ENCODE results near the gene SRRM1.
"Not testable (repeated sequence)": the region's sequence is repeated elsewhere in the genome, so short reads cannot be mapped to it uniquely, and the experiment has no call there.

The SRRM1 gene

DNA sequence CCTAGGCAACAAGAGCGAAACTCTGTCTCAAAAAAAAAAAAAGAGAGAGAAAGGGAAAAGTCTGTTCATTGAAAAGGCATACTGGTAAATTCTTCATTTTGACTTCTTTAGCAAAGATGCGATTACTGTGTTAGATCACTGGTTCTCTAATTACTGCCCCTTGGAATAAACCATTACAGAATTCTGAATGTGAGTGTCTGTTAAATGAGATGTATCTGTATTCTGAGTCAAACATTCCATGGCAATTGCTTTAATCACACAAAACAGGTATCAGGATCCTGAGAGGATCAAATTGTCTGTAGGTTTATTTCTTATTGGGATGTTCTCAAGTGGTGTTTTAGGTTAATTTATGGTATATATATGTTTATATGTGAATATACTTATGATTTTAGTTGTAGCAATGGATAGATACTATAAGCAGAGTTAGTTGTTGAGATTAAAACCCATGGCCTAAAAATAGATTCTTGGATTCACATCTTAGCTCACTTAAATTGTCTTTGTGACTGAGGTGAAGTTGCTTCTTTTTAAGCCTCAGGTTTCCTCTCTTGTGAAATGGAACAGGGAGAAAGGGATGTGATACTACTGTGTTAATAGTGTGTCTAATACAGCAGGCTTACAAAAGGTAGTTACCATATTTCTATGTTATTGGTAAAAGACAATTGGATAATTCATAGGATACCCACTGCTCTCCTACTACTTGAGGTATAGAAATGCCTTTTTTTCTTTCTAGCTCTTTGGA is 16.2 kb downstream of the SRRM1 start:
- DNase-seq (ENCODE audit: low spot score) = no peak
- Histone ChIP-seq H3K27ac (no peak overlapping the region), H3K4me3 (no peak overlapping the region)
- TF ChIP-seq, protein P1, sequence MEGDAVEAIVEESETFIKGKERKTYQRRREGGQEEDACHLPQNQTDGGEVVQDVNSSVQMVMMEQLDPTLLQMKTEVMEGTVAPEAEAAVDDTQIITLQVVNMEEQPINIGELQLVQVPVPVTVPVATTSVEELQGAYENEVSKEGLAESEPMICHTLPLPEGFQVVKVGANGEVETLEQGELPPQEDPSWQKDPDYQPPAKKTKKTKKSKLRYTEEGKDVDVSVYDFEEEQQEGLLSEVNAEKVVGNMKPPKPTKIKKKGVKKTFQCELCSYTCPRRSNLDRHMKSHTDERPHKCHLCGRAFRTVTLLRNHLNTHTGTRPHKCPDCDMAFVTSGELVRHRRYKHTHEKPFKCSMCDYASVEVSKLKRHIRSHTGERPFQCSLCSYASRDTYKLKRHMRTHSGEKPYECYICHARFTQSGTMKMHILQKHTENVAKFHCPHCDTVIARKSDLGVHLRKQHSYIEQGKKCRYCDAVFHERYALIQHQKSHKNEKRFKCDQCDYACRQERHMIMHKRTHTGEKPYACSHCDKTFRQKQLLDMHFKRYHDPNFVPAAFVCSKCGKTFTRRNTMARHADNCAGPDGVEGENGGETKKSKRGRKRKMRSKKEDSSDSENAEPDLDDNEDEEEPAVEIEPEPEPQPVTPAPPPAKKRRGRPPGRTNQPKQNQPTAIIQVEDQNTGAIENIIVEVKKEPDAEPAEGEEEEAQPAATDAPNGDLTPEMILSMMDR (IDR thresholded peaks at IDR 0.05) = no peak

DNA sequence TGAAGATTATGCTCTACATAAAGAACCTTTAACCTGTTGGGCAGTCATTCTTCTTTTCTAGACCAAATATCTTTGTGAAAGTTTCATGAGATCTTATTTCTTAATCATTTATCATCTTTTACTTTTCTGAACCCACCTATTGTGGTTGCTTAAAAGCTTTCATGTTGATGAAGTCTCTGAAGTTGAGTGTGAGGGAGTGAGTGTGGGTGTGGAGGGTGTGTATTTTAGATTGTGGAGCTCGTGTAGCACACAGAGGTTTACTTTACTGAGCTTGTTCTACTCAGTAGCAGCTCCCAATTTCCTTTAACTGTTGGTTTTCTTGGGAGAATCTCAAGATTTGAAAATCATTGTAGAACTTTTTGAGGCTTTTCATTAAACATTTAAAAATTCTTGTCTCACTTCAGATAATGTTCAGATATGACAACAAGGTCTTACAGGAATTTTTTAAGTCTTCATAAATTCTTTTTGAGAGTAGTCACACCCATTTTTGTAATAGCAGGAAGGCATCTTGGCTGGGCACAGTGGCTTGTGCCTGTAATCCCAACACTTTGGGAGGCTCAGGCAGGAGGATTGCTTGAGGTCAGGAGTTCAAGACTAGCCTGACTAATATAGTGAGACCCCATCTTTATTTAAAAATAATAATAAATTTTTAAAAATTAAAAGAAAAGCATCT is 17.0 kb downstream of the SRRM1 start:
- no peak for DNase-seq (ENCODE audit: low spot score)
- TF ChIP-seq, protein P1 (IDR thresholded peaks at IDR 0.05) = no peak
- Histone ChIP-seq H3K27ac (no peak overlapping the region), H3K4me3 (no peak overlapping the region)

DNA sequence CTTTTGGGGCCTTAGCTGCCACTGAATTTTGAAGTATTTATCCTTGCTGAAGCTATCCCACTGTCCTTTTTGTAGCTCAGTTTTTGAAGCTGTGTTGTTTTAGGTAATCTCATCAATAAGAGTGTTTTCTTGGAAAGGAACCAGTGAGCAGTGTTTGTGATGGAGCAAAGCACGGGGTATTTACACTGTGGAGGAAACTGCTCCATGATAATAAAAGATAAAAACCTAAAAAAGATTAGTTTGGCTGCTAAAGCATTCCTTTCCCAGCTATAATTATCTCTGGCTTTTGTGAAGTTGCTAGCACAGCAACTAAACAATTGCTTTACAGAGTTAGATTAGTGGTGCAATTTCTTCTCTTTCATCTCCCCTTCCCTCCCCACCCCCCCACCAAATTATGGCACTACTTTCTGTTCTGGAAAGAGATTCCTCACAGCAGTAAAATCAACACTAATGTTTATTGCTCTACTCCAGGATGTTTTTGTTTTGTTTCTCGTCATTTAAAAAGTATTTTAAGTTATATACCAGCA is 21.5 kb downstream of the SRRM1 start:
- Histone ChIP-seq H3K4me3 (no peak overlapping the region), H3K27ac (no peak overlapping the region)
- no peak for DNase-seq (ENCODE audit: low spot score)
- TF ChIP-seq, protein P1 (IDR thresholded peaks at IDR 0.05) = no peak

DNA sequence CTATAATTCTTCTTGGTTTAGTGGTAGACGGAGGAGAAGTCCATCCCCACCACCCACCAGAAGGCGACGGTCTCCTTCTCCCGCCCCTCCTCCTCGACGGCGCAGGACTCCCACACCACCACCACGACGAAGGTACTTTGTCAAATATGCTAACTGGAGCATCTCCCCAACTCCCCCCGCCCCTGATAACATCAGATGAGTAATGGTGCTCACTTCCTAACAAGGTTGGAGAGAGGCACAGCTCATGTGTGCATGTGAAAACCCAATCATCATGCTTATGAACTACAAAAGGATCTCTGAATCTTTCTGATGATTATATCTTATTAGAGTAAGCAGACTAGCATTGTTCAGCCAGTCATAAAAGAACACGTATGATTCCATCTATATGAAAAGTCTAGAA is 23.7 kb downstream of the SRRM1 start:
- no peak overlapping the region for H3K27ac ChIP-seq
- H3K4me3 ChIP-seq = no peak overlapping the region
- no peak for DNase-seq (ENCODE audit: low spot score)
- TF ChIP-seq, protein P1 (IDR thresholded peaks at IDR 0.05) = no peak

DNA sequence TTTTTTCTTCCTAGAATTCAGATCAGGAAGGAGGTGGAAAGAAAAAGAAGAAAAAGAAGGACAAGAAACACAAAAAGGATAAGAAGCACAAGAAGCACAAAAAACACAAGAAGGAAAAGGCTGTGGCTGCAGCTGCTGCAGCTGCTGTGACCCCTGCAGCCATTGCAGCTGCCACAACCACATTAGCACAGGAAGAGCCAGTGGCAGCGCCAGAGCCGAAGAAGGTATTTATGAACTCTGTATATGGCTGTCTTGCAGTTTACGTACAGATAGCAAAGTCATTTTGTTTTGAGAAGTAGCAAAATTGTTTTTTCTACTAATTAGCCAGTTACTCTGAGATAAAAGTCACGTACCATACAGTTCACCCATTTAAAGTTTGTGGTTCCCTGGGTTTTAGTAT is 28.3 kb downstream of the SRRM1 start:
- H3K4me3 ChIP-seq; H3K27ac ChIP-seq; DNase-seq (ENCODE audit: low spot score): not testable (repeated sequence)

DNA sequence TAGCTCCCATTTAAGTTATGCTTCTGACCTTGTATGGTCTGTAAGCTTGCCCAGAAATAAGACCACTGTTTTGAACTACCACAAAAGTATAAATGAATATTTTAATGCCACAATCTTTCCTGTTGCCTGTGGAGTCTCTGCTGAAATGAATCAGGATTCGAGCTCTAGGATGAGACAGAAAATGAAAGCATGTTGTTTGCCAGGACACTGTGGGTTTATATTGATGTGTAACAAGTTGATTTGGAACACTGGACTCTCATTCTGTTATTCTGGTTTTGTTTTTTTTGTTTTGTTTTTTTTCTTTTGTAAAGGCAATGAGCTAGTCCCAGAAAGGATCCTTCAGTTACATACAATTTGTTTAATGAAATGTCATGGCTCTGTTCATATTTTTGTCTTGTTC is 29.6 kb downstream of the SRRM1 start:
- H3K27ac ChIP-seq = not testable (repeated sequence)

DNA sequence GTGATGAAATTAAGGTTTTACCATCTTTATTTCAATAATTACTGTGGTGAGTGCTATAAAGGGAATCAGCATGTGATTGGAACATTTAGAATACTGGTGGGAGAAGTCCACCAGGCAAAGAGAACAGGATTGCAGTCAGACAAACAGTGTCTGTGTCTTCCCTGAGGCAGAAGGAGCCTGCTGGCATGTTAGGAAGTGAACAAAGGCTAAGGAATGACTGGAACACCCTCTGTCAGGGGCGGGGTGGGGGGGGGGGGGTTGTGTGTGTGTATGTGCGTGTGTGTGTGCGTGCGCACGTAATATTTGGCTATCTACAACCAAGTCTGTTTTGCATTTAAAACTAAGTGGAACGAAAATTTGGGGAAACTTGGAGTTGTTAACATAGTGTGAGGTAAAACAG is 30.2 kb downstream of the SRRM1 start:
- no peak overlapping the region for H3K27ac ChIP-seq
- DNase-seq (ENCODE audit: low spot score) = no peak
- H3K4me3 ChIP-seq = no peak overlapping the region
- TF ChIP-seq, protein P1 (IDR thresholded peaks at IDR 0.05) = no peak

More for the DNA sequence above, 29.6 kb downstream of the SRRM1 start:
- not testable (repeated sequence) for H3K4me3 ChIP-seq; DNase-seq (ENCODE audit: low spot score)

DNA sequence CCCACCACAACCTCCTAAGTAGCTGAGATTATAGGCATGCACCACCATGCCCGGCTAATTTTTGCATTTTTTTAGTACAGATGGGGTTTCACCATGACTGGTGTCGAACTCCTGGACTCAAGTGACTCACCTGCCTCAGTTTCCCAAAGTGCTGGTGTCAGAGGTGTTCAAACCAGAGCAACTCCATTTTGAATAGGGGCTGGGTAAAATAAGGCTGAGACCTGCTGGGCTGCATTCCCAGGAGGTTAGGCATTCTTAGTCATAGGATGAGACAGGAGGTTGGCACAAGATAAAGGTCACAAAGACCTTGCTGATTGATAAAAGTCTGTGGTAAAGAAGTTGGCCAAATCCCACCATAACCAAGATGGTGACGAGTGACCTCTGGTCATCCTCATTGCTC is 35.3 kb downstream of the SRRM1 start:
- not testable (repeated sequence) for H3K4me3 ChIP-seq; H3K27ac ChIP-seq; DNase-seq (ENCODE audit: low spot score)
